Retinal pigment epithelial cell (primary cell): Measurements from ENCODE around the gene DLGAP1.

Experiments used
- DNase-seq: peaks from one replicate; pipeline ENCODE4 v3.0.0-alpha.2; 2010; ENCODE audit warnings: low read depth
- H3K4me3 ChIP-seq: 2 replicates; pipeline ENCODE4 v1.5.1; 2011; ENCODE audit warnings: mild to moderate bottlenecking, low read length, control low read depth, moderate library complexity
- CTCF ChIP-seq: conservative IDR thresholded peaks from 2 replicates; pipeline ENCODE4 v1.5.1; 2011; ENCODE audit warnings: low read depth, low read length, control low read depth, inconsistent platforms

DLGAP1 gene

GRCh38 chr18:4211111-4211837 lies 243.8 kb downstream of the DLGAP1 start:
- peak; percentile 2 for DNase-seq

GRCh38 chr18:4208366-4208765 lies 246.7 kb downstream of the DLGAP1 start:
- no peak for DNase-seq

More at GRCh38 chr18:4211111-4211837, 243.8 kb downstream of the DLGAP1 start:
- no peak overlapping the region for H3K4me3 ChIP-seq
- no peak for TF ChIP-seq CTCF

DNA sequence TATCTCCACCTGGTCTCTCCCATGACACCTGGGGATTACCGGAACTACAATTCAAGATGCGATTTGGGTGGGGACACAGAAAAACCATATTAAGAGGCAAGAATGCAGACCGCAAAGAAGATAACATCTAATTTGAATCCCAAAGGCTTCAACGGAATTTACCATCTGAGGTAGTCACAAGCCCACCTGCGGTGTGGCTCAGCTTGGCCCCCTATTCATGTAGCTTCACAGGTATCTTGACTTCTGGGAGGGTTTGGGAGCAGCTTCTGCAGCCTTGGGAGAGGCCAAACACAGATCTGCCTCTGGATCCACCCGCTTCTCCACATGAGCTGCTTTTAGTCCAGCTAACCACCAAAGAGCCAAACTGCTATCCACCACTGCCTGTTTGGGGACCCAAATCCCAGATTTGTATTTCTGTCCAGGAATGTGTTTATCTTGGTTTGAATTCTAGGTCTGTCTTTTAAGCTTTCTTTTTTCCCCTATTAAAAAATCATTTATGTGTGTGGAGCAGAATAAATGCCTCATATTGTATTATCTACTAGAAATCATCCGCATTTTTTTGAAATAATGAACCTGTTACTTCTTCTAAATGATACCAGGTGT lies 247.6 kb downstream of the DLGAP1 start:
- DNase-seq = no peak
- TF ChIP-seq CTCF = no peak

More at GRCh38 chr18:4208366-4208765, 246.7 kb downstream of the DLGAP1 start:
- no peak overlapping the region for H3K4me3 ChIP-seq
- TF ChIP-seq CTCF = no peak

DNA sequence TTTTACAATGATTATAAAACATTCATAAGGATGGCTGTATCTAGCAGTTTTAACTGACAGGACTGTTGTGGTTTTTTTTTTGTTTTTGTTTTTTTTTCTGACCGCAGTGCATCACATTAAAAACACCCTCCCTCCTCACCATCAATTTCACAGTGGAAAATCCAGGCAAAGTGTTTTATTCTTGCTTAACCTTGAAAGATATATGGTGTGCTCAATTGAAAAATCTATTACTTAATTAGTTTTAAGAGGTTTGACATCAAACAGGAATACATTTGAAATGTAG lies 250.7 kb downstream of the DLGAP1 start:
- H3K4me3 ChIP-seq = no peak overlapping the region
- no peak for TF ChIP-seq CTCF
- no peak for DNase-seq

More for the DNA sequence above, 247.6 kb downstream of the DLGAP1 start:
- no peak overlapping the region for H3K4me3 ChIP-seq

- no peak for TF ChIP-seq CTCF
- no peak overlapping the region for H3K4me3 ChIP-seq
These were observed 251.3 kb downstream of the DLGAP1 start for GRCh38 chr18:4203568-4204437.

GRCh38 chr18:4200399-4200798 lies 254.7 kb downstream of the DLGAP1 start:
- DNase-seq = no peak
- H3K4me3 ChIP-seq = no peak overlapping the region
- TF ChIP-seq CTCF = no peak

More at GRCh38 chr18:4203568-4204437, 251.3 kb downstream of the DLGAP1 start:
- no peak for DNase-seq
